Measurements from ENCODE around the gene COPS8. TPM values are rescaled to one million over a fixed set of nuclear protein-coding genes. Genes with fewer than 3 reads are reported as not detected.

Gene COPS8
- total RNA-seq, 2 donors from 2014 or later = 106 to 162 TPM

GRCh38 chr2:237075749-237076599 is 9.7 kb upstream of the COPS8 start:
- peak overlapping the region in 1 of 2 donors; percentile 18 for H3K27ac ChIP-seq
- TF ChIP-seq, protein P1, sequence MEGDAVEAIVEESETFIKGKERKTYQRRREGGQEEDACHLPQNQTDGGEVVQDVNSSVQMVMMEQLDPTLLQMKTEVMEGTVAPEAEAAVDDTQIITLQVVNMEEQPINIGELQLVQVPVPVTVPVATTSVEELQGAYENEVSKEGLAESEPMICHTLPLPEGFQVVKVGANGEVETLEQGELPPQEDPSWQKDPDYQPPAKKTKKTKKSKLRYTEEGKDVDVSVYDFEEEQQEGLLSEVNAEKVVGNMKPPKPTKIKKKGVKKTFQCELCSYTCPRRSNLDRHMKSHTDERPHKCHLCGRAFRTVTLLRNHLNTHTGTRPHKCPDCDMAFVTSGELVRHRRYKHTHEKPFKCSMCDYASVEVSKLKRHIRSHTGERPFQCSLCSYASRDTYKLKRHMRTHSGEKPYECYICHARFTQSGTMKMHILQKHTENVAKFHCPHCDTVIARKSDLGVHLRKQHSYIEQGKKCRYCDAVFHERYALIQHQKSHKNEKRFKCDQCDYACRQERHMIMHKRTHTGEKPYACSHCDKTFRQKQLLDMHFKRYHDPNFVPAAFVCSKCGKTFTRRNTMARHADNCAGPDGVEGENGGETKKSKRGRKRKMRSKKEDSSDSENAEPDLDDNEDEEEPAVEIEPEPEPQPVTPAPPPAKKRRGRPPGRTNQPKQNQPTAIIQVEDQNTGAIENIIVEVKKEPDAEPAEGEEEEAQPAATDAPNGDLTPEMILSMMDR (IDR thresholded peaks at IDR 0.05) = no peak
- no peak for DNase-seq (ENCODE audit: low spot score)
- H3K36me3 ChIP-seq = no peaks in the 10 kb centered on the region
- H3K27me3 ChIP-seq = no peaks in the 10 kb centered on the region
- H3K9me3 ChIP-seq = peaks cover 0 to 3% of the 10 kb centered on the region in 2 donors
- peaks cover 0 to 36% of the 10 kb centered on the region in 2 donors for H3K4me1 ChIP-seq
- H3K4me3 ChIP-seq = no peak overlapping the region

DNA sequence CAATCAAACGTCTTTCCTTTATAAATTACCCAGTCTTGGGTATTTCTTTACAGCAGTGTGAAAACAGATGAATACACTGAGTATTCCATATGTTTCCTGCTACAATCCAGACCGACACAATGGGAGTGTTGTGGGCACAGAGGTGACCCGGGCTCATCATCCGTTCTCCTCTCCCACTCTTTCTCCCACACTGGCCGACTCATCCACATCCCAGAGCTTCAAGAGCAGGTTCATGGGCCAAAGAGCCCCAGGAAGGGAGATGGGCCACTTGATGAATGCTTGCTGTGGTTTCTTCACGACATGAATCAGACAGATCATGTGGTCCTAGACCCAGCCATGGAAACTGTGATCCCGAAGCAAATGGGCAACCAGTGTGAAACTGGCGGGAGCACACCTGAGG is 4.1 kb upstream of the COPS8 start:
- Histone ChIP-seq H3K27ac (no peak overlapping the region), H3K4me3 (no peak overlapping the region), H3K4me1 (peaks cover 0 to 11% of the 10 kb centered on the region in 2 donors), H3K36me3 (no peaks in the 10 kb centered on the region), H3K27me3 (no peaks in the 10 kb centered on the region), H3K9me3 (no peaks in the 10 kb centered on the region)
- no peak for DNase-seq (ENCODE audit: low spot score)
- TF ChIP-seq, protein P1 (IDR thresholded peaks at IDR 0.05) = no peak

GRCh38 chr2:237083026-237083425 is 2.7 kb upstream of the COPS8 start:
- H3K27me3 ChIP-seq = no peaks in the 10 kb centered on the region
- H3K9me3 ChIP-seq = no peaks in the 10 kb centered on the region
- DNase-seq (ENCODE audit: low spot score) = no peak
- TF ChIP-seq, protein P1 (IDR thresholded peaks at IDR 0.05) = no peak
- no peak overlapping the region for H3K4me3 ChIP-seq
- H3K4me1 ChIP-seq = peaks cover 0 to 24% of the 10 kb centered on the region in 2 donors
- no peak overlapping the region for H3K27ac ChIP-seq
- H3K36me3 ChIP-seq = no peaks in the 10 kb centered on the region

DNA sequence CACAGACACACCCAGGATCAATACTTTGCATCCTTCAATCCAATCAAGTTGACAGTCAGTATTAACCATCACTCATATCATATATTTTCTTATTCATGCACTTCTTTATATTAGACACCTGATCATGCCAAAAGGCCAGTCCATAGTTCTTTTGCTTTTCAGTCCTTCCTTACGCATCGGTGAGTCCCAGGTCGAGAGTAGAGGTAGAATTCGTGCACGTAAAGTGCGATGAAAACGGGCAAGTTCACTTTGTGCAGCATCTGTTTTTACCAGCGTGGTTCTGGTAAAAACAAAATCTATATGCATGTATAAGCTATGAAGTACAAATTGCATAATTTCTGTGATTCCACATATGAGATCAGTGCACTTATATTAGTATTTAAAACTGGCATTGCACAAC is 1.2 kb upstream of the COPS8 start:
- no peaks in the 10 kb centered on the region for H3K9me3 ChIP-seq
- no peaks in the 10 kb centered on the region for H3K36me3 ChIP-seq
- no peak for DNase-seq (ENCODE audit: low spot score)
- H3K4me1 ChIP-seq = peaks cover 0 to 26% of the 10 kb centered on the region in 2 donors
- TF ChIP-seq, protein P1 (IDR thresholded peaks at IDR 0.05) = no peak
- H3K4me3 ChIP-seq = no peak overlapping the region
- no peak overlapping the region for H3K27ac ChIP-seq
- H3K27me3 ChIP-seq = no peaks in the 10 kb centered on the region

DNA sequence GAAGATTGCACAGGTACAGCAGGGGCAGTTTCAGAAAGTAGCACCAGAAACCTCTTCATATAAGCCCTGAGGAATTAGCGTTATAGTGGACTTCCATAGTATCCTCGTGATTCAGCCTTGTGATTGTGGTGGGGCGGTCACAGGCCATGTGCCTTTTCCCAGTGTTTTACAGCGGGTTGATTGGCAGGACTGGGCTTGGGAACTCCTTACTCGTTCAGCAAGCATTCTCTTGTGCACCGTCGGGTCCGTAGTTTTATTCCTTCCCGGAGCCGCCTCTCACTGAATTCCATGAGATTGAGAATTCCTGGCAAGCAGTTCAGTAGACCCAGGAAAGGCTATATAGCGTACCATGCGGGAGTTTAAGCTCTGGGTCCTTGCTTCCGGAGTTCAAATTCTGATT is 5.2 kb downstream of the COPS8 start:
- H3K9me3 ChIP-seq = no peaks in the 10 kb centered on the region
- peaks cover 0 to 46% of the 10 kb centered on the region in 2 donors for H3K4me1 ChIP-seq
- no peak overlapping the region for H3K4me3 ChIP-seq
- no peak for DNase-seq (ENCODE audit: low spot score)
- no peak overlapping the region for H3K27ac ChIP-seq
- peaks cover 19% of the 10 kb centered on the region for H3K36me3 ChIP-seq
- H3K27me3 ChIP-seq = no peaks in the 10 kb centered on the region
- TF ChIP-seq, protein P1 (IDR thresholded peaks at IDR 0.05) = no peak

Measured in right atrium auricular region (tissue), 2 donors.